Measurements from ENCODE around the gene DYNC2LI1.

DNA sequence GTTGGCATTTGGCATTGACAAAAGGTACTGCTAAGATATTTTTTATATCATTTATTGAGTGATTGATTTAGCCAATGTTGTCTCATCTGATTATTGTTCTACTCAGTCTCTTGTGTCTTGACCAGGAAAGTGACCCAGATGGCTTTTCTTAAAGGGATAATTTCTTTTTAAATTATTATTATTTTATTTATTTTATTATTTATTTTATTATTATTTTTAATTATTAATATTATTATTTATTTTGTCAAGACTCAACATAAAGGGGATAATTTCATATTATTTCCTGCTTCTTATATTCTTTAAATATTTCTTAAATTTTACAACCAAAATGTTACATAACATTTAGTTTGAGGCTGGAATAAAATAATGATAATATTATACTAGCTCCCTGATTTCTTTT, 27.1 kb downstream of the DYNC2LI1 start:
- TF ChIP-seq, protein P1, sequence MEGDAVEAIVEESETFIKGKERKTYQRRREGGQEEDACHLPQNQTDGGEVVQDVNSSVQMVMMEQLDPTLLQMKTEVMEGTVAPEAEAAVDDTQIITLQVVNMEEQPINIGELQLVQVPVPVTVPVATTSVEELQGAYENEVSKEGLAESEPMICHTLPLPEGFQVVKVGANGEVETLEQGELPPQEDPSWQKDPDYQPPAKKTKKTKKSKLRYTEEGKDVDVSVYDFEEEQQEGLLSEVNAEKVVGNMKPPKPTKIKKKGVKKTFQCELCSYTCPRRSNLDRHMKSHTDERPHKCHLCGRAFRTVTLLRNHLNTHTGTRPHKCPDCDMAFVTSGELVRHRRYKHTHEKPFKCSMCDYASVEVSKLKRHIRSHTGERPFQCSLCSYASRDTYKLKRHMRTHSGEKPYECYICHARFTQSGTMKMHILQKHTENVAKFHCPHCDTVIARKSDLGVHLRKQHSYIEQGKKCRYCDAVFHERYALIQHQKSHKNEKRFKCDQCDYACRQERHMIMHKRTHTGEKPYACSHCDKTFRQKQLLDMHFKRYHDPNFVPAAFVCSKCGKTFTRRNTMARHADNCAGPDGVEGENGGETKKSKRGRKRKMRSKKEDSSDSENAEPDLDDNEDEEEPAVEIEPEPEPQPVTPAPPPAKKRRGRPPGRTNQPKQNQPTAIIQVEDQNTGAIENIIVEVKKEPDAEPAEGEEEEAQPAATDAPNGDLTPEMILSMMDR (IDR thresholded peaks at IDR 0.05), result no peak
- TF ChIP-seq ZFX (IDR thresholded peaks at IDR 0.05; ENCODE audit: borderline replicate concordance), result no peak

Measured in 22Rv1 (cell line).